Colonic mucosa (tissue), 4 donors: ENCODE measurements around the gene CUEDC1. TPM values are rescaled to one million over a fixed set of nuclear protein-coding genes. Genes with fewer than 3 reads are reported as not detected.

Experiments
- DNase-seq: peaks from one replicate; pipeline ENCODE4 v3.0.0-alpha.2; 2020
- H3K27ac ChIP-seq: fragments of 200-600 bp; one replicate; pipeline ENCODE4 v1.8.0; 2021
- H3K27me3 ChIP-seq: fragments of 200-600 bp; one replicate; pipeline ENCODE4 v1.8.0; 2021
- H3K36me3 ChIP-seq: fragments of 200-600 bp; one replicate; pipeline ENCODE4 v1.8.0; 2021
- H3K4me1 ChIP-seq: fragments of 200-600 bp; one replicate; pipeline ENCODE4 v1.8.0; 2021; ENCODE audit warnings: mild to moderate bottlenecking
- H3K4me3 ChIP-seq: fragments of 200-600 bp; one replicate; pipeline ENCODE4 v1.8.0; 2021
- H3K9ac ChIP-seq, 2 donors: one replicate each; pipeline ENCODE4 v1.7.0; 2013; ENCODE audit warnings: control low read depth in 2 of 2, low read depth in 2 of 2, low read length in 2 of 2
- H3K9me3 ChIP-seq: fragments of 200-600 bp; one replicate; pipeline ENCODE4 v1.8.0; 2021
- CTCF ChIP-seq: fragments of 200-600 bp; IDR thresholded peaks from one replicate; pipeline ENCODE4 v1.8.0; 2022; ENCODE audit warnings: antibody characterized with exemption, mild to moderate bottlenecking
- intact Hi-C: fragments of 100-400 bp; cut with DNase I; formaldehyde crosslinking; loops from one replicate; pipeline ENCODE4 v1.14.1; 2022
- total RNA-seq, 2 donors: library from RNA; stranded (reverse); fragmentation: NEBNext Ultra II Directional in 1 of 2; extraction: Animal tissue kit (Norgen Biotek cat#: 25700) in 1 of 2; gene quantifications; one replicate each; pipeline ENCODE4 v1.2.1, GENCODE V29; 2021
- donor health status: healthy.
- donor health status: DM: no; HTN: no; CAD: no.
- donor health status: DM: no; HTN: no; CAD: no.

Gene CUEDC1
- total RNA-seq, 2 donors from 2014 or later: 14.7 to 15.2 TPM

GRCh38 chr17:57881143-57881542 lies 74.1 kb downstream of the CUEDC1 start:
- Histone ChIP-seq H3K4me3 (no peak overlapping the region), H3K9ac (no peak overlapping the region), H3K36me3 (no peaks in the 10 kb centered on the region), H3K27me3 (no peaks in the 10 kb centered on the region), H3K9me3 (no peaks in the 10 kb centered on the region), H3K27ac (no peak overlapping the region), H3K4me1 (no peaks in the 10 kb centered on the region)
- no peak for DNase-seq
- no peak for TF ChIP-seq CTCF
- intact Hi-C loops: no loop called here

- DNase-seq: no peak
- no peaks in the 10 kb centered on the region for H3K36me3 ChIP-seq
- no peak for TF ChIP-seq CTCF
- H3K27ac ChIP-seq: no peak overlapping the region
- no peak overlapping the region for H3K4me3 ChIP-seq
- no peak overlapping the region for H3K9ac ChIP-seq
- no peaks in the 10 kb centered on the region for H3K27me3 ChIP-seq
- intact Hi-C loops: no loop called here
- H3K9me3 ChIP-seq: no peaks in the 10 kb centered on the region
- no peaks in the 10 kb centered on the region for H3K4me1 ChIP-seq
These were observed 75.1 kb downstream of the CUEDC1 start for GRCh38 chr17:57880086-57880456.

GRCh38 chr17:57879437-57880085 lies 75.7 kb downstream of the CUEDC1 start:
- Histone ChIP-seq H3K36me3 (no peaks in the 10 kb centered on the region), H3K27me3 (no peaks in the 10 kb centered on the region), H3K9ac (no peak overlapping the region), H3K9me3 (no peaks in the 10 kb centered on the region), H3K4me1 (no peaks in the 10 kb centered on the region), H3K4me3 (no peak overlapping the region), H3K27ac (no peak overlapping the region)
- DNase-seq: no peak
- intact Hi-C loops: no loop called here
- no peak for TF ChIP-seq CTCF

GRCh38 chr17:57877803-57878377 lies 77.3 kb downstream of the CUEDC1 start:
- H3K36me3 ChIP-seq: no peaks in the 10 kb centered on the region
- no peak overlapping the region for H3K9ac ChIP-seq
- peaks cover 6% of the 10 kb centered on the region for H3K4me1 ChIP-seq
- no peak for DNase-seq
- intact Hi-C loops: no loop called here
- no peak for TF ChIP-seq CTCF
- H3K9me3 ChIP-seq: no peaks in the 10 kb centered on the region
- H3K27me3 ChIP-seq: no peaks in the 10 kb centered on the region
- H3K27ac ChIP-seq: no peak overlapping the region
- no peak overlapping the region for H3K4me3 ChIP-seq

- no peak overlapping the region for H3K9ac ChIP-seq
- no peaks in the 10 kb centered on the region for H3K27me3 ChIP-seq
- no peaks in the 10 kb centered on the region for H3K9me3 ChIP-seq
- no peak overlapping the region for H3K27ac ChIP-seq
- DNase-seq: no peak
- intact Hi-C loops: no loop called here
- no peak overlapping the region for H3K4me3 ChIP-seq
- peaks cover 6% of the 10 kb centered on the region for H3K4me1 ChIP-seq
- no peak for TF ChIP-seq CTCF
- H3K36me3 ChIP-seq: no peaks in the 10 kb centered on the region
These were observed 78.4 kb downstream of the CUEDC1 start for GRCh38 chr17:57876866-57877237.
